Measurements from ENCODE around the gene ATPAF2.
A peak's percentile ranks its signal among the peaks of the same experiment; 100 is the strongest.

Gene ATPAF2

GRCh38 chr17:18025945-18026776 is 12.8 kb downstream of the ATPAF2 start:
- no peak for DNase-seq (ENCODE audit: low spot score)
- Histone ChIP-seq H3K79me1 (ENCODE audit: low read depth, low read length) (no peaks in the 10 kb centered on the region), H3K27me3 (ENCODE audit: control insufficient read depth in 3 of 3, insufficient read depth in 3 of 3, low read depth in 1 of 3, low read length in 3 of 3) (no peaks in the 10 kb centered on the region), H2BK5ac (ENCODE audit: low read length) (peak overlapping the region; percentile 8), H3K9ac (ENCODE audit: low read depth, low read length, poor library complexity) (no peak overlapping the region), H3K4ac (ENCODE audit: low read length) (no peak overlapping the region), H3K18ac (ENCODE audit: low read length) (no peak overlapping the region), H3K9me3 (replicated peaks in 1 of 2; ENCODE audit: control insufficient read depth in 2 of 2, insufficient read depth in 1 of 2, low read depth in 1 of 2, low read length in 2 of 2) (no peaks in the 10 kb centered on the region), H3K4me1 (ENCODE audit: control insufficient read depth in 2 of 2, insufficient read depth in 1 of 2, low read depth in 1 of 2, low read length in 2 of 2) (peaks cover 0 to 3% of the 10 kb centered on the region in 2 donors), H3K23ac (ENCODE audit: low read depth, low read length, poor library complexity) (no peak overlapping the region), H2BK15ac (ENCODE audit: low read length) (no peak overlapping the region), H2AK5ac (ENCODE audit: low read depth, low read length) (no peak overlapping the region), H3K27ac (replicated peaks; ENCODE audit: low read length) (no peak overlapping the region), H2AFZ (ENCODE audit: low read length) (no peak overlapping the region), H3K14ac (ENCODE audit: low read length) (no peak overlapping the region), H4K91ac (ENCODE audit: low read depth, low read length, poor library complexity) (no peak overlapping the region), H3K36me3 (replicated peaks in 1 of 2; ENCODE audit: control insufficient read depth in 2 of 2, insufficient read depth in 2 of 2, low read length in 2 of 2) (peaks cover 4 to 10% of the 10 kb centered on the region in 2 donors), H3K4me2 (ENCODE audit: insufficient read depth, low read length, poor library complexity, severe bottlenecking) (no peak overlapping the region), H2BK12ac (ENCODE audit: low read length) (no peak overlapping the region), H2BK120ac (ENCODE audit: low read depth, low read length) (no peak overlapping the region), H4K8ac (ENCODE audit: low read depth, low read length) (no peak overlapping the region), H3K4me3 (ENCODE audit: low read length in 2 of 2) (peak overlapping the region in 1 of 2 donors; percentile 63)
- no CpG with 5 or more reads among the region's 11 CpGs for WGBS, 2 donors (ENCODE audit: extremely low coverage in 2 of 2, insufficient read length in 2 of 2, insufficient replicate concordance in 1 of 2)

GRCh38 chr17:18025241-18025944 is 13.6 kb downstream of the ATPAF2 start:
- no peak overlapping the region for H2BK12ac ChIP-seq (ENCODE audit: low read length)
- no peak overlapping the region for H2BK120ac ChIP-seq (ENCODE audit: low read depth, low read length)
- peaks cover 0 to 3% of the 10 kb centered on the region in 2 donors for H3K4me1 ChIP-seq (ENCODE audit: control insufficient read depth in 2 of 2, insufficient read depth in 1 of 2, low read depth in 1 of 2, low read length in 2 of 2)
- no peak overlapping the region for H3K4me2 ChIP-seq (ENCODE audit: insufficient read depth, low read length, poor library complexity, severe bottlenecking)
- H3K14ac ChIP-seq (ENCODE audit: low read length), result no peak overlapping the region
- H2AFZ ChIP-seq (ENCODE audit: low read length), result no peak overlapping the region
- H4K8ac ChIP-seq (ENCODE audit: low read depth, low read length), result no peak overlapping the region
- peaks cover 4 to 13% of the 10 kb centered on the region in 2 donors for H3K36me3 ChIP-seq (replicated peaks in 1 of 2; ENCODE audit: control insufficient read depth in 2 of 2, insufficient read depth in 2 of 2, low read length in 2 of 2)
- H4K91ac ChIP-seq (ENCODE audit: low read depth, low read length, poor library complexity), result no peak overlapping the region
- H3K4me3 ChIP-seq (ENCODE audit: low read length in 2 of 2), result no peak overlapping the region
- no peak overlapping the region for H2AK5ac ChIP-seq (ENCODE audit: low read depth, low read length)
- no peak overlapping the region for H2BK5ac ChIP-seq (ENCODE audit: low read length)
- H3K4ac ChIP-seq (ENCODE audit: low read length), result no peak overlapping the region
- H3K9ac ChIP-seq (ENCODE audit: low read depth, low read length, poor library complexity), result no peak overlapping the region
- H3K9me3 ChIP-seq (replicated peaks in 1 of 2; ENCODE audit: control insufficient read depth in 2 of 2, insufficient read depth in 1 of 2, low read depth in 1 of 2, low read length in 2 of 2), result no peaks in the 10 kb centered on the region
- H3K27me3 ChIP-seq (ENCODE audit: control insufficient read depth in 3 of 3, insufficient read depth in 3 of 3, low read depth in 1 of 3, low read length in 3 of 3), result no peaks in the 10 kb centered on the region
- no peak overlapping the region for H3K27ac ChIP-seq (replicated peaks; ENCODE audit: low read length)
- no peak overlapping the region for H3K18ac ChIP-seq (ENCODE audit: low read length)
- no CpG with 5 or more reads among the region's 5 CpGs for WGBS, 2 donors (ENCODE audit: extremely low coverage in 2 of 2, insufficient read length in 2 of 2, insufficient replicate concordance in 1 of 2)
- no peaks in the 10 kb centered on the region for H3K79me1 ChIP-seq (ENCODE audit: low read depth, low read length)
- H3K23ac ChIP-seq (ENCODE audit: low read depth, low read length, poor library complexity), result no peak overlapping the region
- no peak overlapping the region for H2BK15ac ChIP-seq (ENCODE audit: low read length)
- DNase-seq (ENCODE audit: low spot score), result no peak

- H2AFZ ChIP-seq (ENCODE audit: low read length), result no peak overlapping the region
- H2BK15ac ChIP-seq (ENCODE audit: low read length), result no peak overlapping the region
- H3K23ac ChIP-seq (ENCODE audit: low read depth, low read length, poor library complexity), result no peak overlapping the region
- H4K8ac ChIP-seq (ENCODE audit: low read depth, low read length), result no peak overlapping the region
- H4K91ac ChIP-seq (ENCODE audit: low read depth, low read length, poor library complexity), result no peak overlapping the region
- H2AK5ac ChIP-seq (ENCODE audit: low read depth, low read length), result no peak overlapping the region
- no peak overlapping the region for H3K4me2 ChIP-seq (ENCODE audit: insufficient read depth, low read length, poor library complexity, severe bottlenecking)
- no peak overlapping the region for H3K9ac ChIP-seq (ENCODE audit: low read depth, low read length, poor library complexity)
- H3K18ac ChIP-seq (ENCODE audit: low read length), result no peak overlapping the region
- H3K27ac ChIP-seq (replicated peaks; ENCODE audit: low read length), result no peak overlapping the region
- no peak overlapping the region for H3K14ac ChIP-seq (ENCODE audit: low read length)
- H3K9me3 ChIP-seq (replicated peaks in 1 of 2; ENCODE audit: control insufficient read depth in 2 of 2, insufficient read depth in 1 of 2, low read depth in 1 of 2, low read length in 2 of 2), result peaks cover 0 to 2% of the 10 kb centered on the region in 2 donors
- no peak for DNase-seq (ENCODE audit: low spot score)
- no peak overlapping the region for H3K4ac ChIP-seq (ENCODE audit: low read length)
- peaks cover 2 to 9% of the 10 kb centered on the region in 2 donors for H3K36me3 ChIP-seq (replicated peaks in 1 of 2; ENCODE audit: control insufficient read depth in 2 of 2, insufficient read depth in 2 of 2, low read length in 2 of 2)
- no peak overlapping the region for H3K4me3 ChIP-seq (ENCODE audit: low read length in 2 of 2)
- no peak overlapping the region for H2BK120ac ChIP-seq (ENCODE audit: low read depth, low read length)
- H2BK12ac ChIP-seq (ENCODE audit: low read length), result no peak overlapping the region
- no peak overlapping the region for H2BK5ac ChIP-seq (ENCODE audit: low read length)
- H3K4me1 ChIP-seq (ENCODE audit: control insufficient read depth in 2 of 2, insufficient read depth in 1 of 2, low read depth in 1 of 2, low read length in 2 of 2), result peaks cover 0 to 2% of the 10 kb centered on the region in 2 donors
- WGBS, 2 donors (ENCODE audit: extremely low coverage in 2 of 2, insufficient read length in 2 of 2, insufficient replicate concordance in 1 of 2), result no CpG with 5 or more reads among the region's 5 CpGs
- H3K79me1 ChIP-seq (ENCODE audit: low read depth, low read length), result no peaks in the 10 kb centered on the region
- no peaks in the 10 kb centered on the region for H3K27me3 ChIP-seq (ENCODE audit: control insufficient read depth in 3 of 3, insufficient read depth in 3 of 3, low read depth in 1 of 3, low read length in 3 of 3)
Measured at GRCh38 chr17:18021372-18021771, 17.6 kb downstream of the ATPAF2 start.

- Histone ChIP-seq H3K14ac (ENCODE audit: low read length) (no peak overlapping the region), H4K91ac (ENCODE audit: low read depth, low read length, poor library complexity) (no peak overlapping the region), H3K23ac (ENCODE audit: low read depth, low read length, poor library complexity) (peak overlapping the region; percentile 8), H3K9ac (ENCODE audit: low read depth, low read length, poor library complexity) (no peak overlapping the region), H2AK5ac (ENCODE audit: low read depth, low read length) (no peak overlapping the region), H3K27me3 (ENCODE audit: control insufficient read depth in 3 of 3, insufficient read depth in 3 of 3, low read depth in 1 of 3, low read length in 3 of 3) (no peaks in the 10 kb centered on the region), H4K8ac (ENCODE audit: low read depth, low read length) (no peak overlapping the region), H3K4me1 (ENCODE audit: control insufficient read depth in 2 of 2, insufficient read depth in 1 of 2, low read depth in 1 of 2, low read length in 2 of 2) (peaks cover 0 to 2% of the 10 kb centered on the region in 2 donors), H2BK5ac (ENCODE audit: low read length) (no peak overlapping the region), H3K4me2 (ENCODE audit: insufficient read depth, low read length, poor library complexity, severe bottlenecking) (no peak overlapping the region), H3K36me3 (replicated peaks in 1 of 2; ENCODE audit: control insufficient read depth in 2 of 2, insufficient read depth in 2 of 2, low read length in 2 of 2) (peaks cover 2 to 5% of the 10 kb centered on the region in 2 donors), H2BK120ac (ENCODE audit: low read depth, low read length) (no peak overlapping the region), H2BK15ac (ENCODE audit: low read length) (no peak overlapping the region), H3K27ac (replicated peaks; ENCODE audit: low read length) (no peak overlapping the region), H3K79me1 (ENCODE audit: low read depth, low read length) (no peaks in the 10 kb centered on the region), H2AFZ (ENCODE audit: low read length) (no peak overlapping the region), H3K18ac (ENCODE audit: low read length) (no peak overlapping the region), H3K4ac (ENCODE audit: low read length) (no peak overlapping the region), H2BK12ac (ENCODE audit: low read length) (no peak overlapping the region), H3K9me3 (replicated peaks in 1 of 2; ENCODE audit: control insufficient read depth in 2 of 2, insufficient read depth in 1 of 2, low read depth in 1 of 2, low read length in 2 of 2) (peaks cover 0 to 2% of the 10 kb centered on the region in 2 donors), H3K4me3 (ENCODE audit: low read length in 2 of 2) (no peak overlapping the region)
- no CpG with 5 or more reads among the region's 6 CpGs for WGBS, 2 donors (ENCODE audit: extremely low coverage in 2 of 2, insufficient read length in 2 of 2, insufficient replicate concordance in 1 of 2)
- DNase-seq (ENCODE audit: low spot score), result no peak
Measured at GRCh38 chr17:18020971-18021370, 18.0 kb downstream of the ATPAF2 start.

Measured in neuronal stem cell (in vitro differentiated cells).